WTC11 (cell line): ENCODE data around the gene PIGK. TPM values are rescaled to one million over a fixed set of nuclear protein-coding genes. Genes with fewer than 3 reads are reported as not detected.

Experiments used
- ATAC-seq: fragments of 200-7000 bp; cut with Tn5 transposase; 2 replicates; pipeline ENCODE4 v1.10.0; 2021; ENCODE audit warnings: mild to moderate bottlenecking, moderate library complexity
- CTCF ChIA-PET: fragments of 300-600 bp; sonication (Branson Sonifier 250); formaldehyde crosslinking; loops from one replicate; lab custom pipeline; 2021; ENCODE audit warnings: antibody characterized with exemption; lab: Charles Lee
- POLR2A ChIA-PET: fragments of 350-600 bp; sonication (Branson Sonifier 250); formaldehyde crosslinking; loops from one replicate; lab custom pipeline; 2021; ENCODE audit warnings: antibody characterized with exemption; lab: Charles Lee
- DNase-seq: peaks from one replicate; pipeline ENCODE4 v3.0.0; 2021; ENCODE audit warnings: low spot score
- H3K27ac Mint-ChIP-seq: 2 replicates; pipeline ENCODE4 v1.8.0; 2021; ENCODE audit warnings: mixed read lengths
- H3K27me3 Mint-ChIP-seq: 2 replicates; pipeline ENCODE4 v1.8.0; 2021; ENCODE audit warnings: low read depth, mild to moderate bottlenecking, moderate library complexity, mixed read lengths
- H3K36me3 Mint-ChIP-seq: 2 replicates; pipeline ENCODE4 v1.8.0; 2021; ENCODE audit warnings: mixed read lengths
- H3K4me1 Mint-ChIP-seq: 2 replicates; pipeline ENCODE4 v1.8.0; 2022; ENCODE audit warnings: mixed read lengths
- H3K4me3 Mint-ChIP-seq: 2 replicates; pipeline ENCODE4 v1.8.0; 2021; ENCODE audit warnings: mild to moderate bottlenecking, moderate library complexity, mixed read lengths
- H3K9me3 Mint-ChIP-seq: 2 replicates; pipeline ENCODE4 v1.8.0; 2021; ENCODE audit warnings: mixed read lengths
- FOXP1 ChIP-seq: sonication (generic); formaldehyde crosslinking; IDR thresholded peaks from 2 replicates; pipeline ENCODE4 v1.8.0; 2022; ENCODE audit warnings: missing genetic modification reagents, mild to moderate bottlenecking, moderate library complexity, borderline replicate concordance
- GABPB1 ChIP-seq: sonication (generic); formaldehyde crosslinking; IDR thresholded peaks from 2 replicates; pipeline ENCODE4 v1.8.1; 2023; ENCODE audit warnings: mild to moderate bottlenecking, missing genetic modification reagents
- GTF2I ChIP-seq: fragments of 250-450 bp; sonication (Bioruptor Pico); conservative IDR thresholded peaks from 2 replicates; pipeline ENCODE4 v1.4.0; 2021; ENCODE audit warnings: mild to moderate bottlenecking
- IRF2 ChIP-seq: sonication (generic); formaldehyde crosslinking; IDR thresholded peaks from 2 replicates; pipeline ENCODE4 v1.8.0; 2022; ENCODE audit warnings: low read depth, missing genetic modification reagents, borderline replicate concordance
- NFE2L1 ChIP-seq: sonication (generic); formaldehyde crosslinking; IDR thresholded peaks from 2 replicates; pipeline ENCODE4 v1.8.1; 2023; ENCODE audit warnings: missing genetic modification reagents
- SMAD3 ChIP-seq: sonication (generic); formaldehyde crosslinking; IDR thresholded peaks from 2 replicates; pipeline ENCODE4 v1.8.0; 2022; ENCODE audit warnings: missing genetic modification reagents, mild to moderate bottlenecking, borderline replicate concordance
- ZNF138 ChIP-seq: sonication (generic); formaldehyde crosslinking; conservative IDR thresholded peaks from 2 replicates; pipeline ENCODE4 v1.8.1; 2022; ENCODE audit warnings: mild to moderate bottlenecking, moderate library complexity, missing genetic modification reagents
- ZNF232 ChIP-seq: sonication (generic); formaldehyde crosslinking; IDR thresholded peaks from 2 replicates; pipeline ENCODE4 v1.8.0; 2022; ENCODE audit warnings: mild to moderate bottlenecking, missing genetic modification reagents
- ZNF317 ChIP-seq: sonication (generic); formaldehyde crosslinking; IDR thresholded peaks from 2 replicates; pipeline ENCODE4 v1.8.1; 2023; ENCODE audit warnings: low read depth, mild to moderate bottlenecking, moderate library complexity, missing genetic modification reagents, borderline replicate concordance
- total RNA-seq: library from RNA; stranded (reverse); gene quantifications from 3 replicates; pipeline ENCODE4 v1.2.3, GENCODE V29; 2021
- TF ChIP-seq, protein P1 (sequence below): sonication (generic); formaldehyde crosslinking; IDR thresholded peaks from 2 replicates; pipeline ENCODE4 v1.8.1; 2023; ENCODE audit warnings: mild to moderate bottlenecking, missing genetic modification reagents, borderline replicate concordance
- TF ChIP-seq, protein P2 (sequence below): sonication (generic); formaldehyde crosslinking; IDR thresholded peaks from 2 replicates; pipeline ENCODE4 v1.8.1; 2022; ENCODE audit warnings: mild to moderate bottlenecking, missing genetic modification reagents, moderate library complexity, borderline replicate concordance
- TF ChIP-seq, protein P3 (sequence below): fragments of 250-450 bp; sonication (Bioruptor Pico); IDR thresholded peaks from 2 replicates; pipeline ENCODE4 v1.9.0; 2021; ENCODE audit warnings: mild to moderate bottlenecking
- TF ChIP-seq, protein P4 (sequence below): sonication (generic); formaldehyde crosslinking; IDR thresholded peaks from 2 replicates; pipeline ENCODE4 v1.8.1; 2022; ENCODE audit warnings: mild to moderate bottlenecking, moderate library complexity, missing genetic modification reagents
- TF ChIP-seq, protein P5 (sequence below): sonication (generic); formaldehyde crosslinking; IDR thresholded peaks from 2 replicates; pipeline ENCODE4 v1.8.0; 2022; ENCODE audit warnings: mild to moderate bottlenecking, missing genetic modification reagents
- TF ChIP-seq, protein P6 (sequence below): sonication (generic); formaldehyde crosslinking; IDR thresholded peaks from 2 replicates; pipeline ENCODE4 v1.8.0; 2022; ENCODE audit warnings: mild to moderate bottlenecking, missing genetic modification reagents
- TF ChIP-seq, protein P7 (sequence below): sonication (generic); formaldehyde crosslinking; IDR thresholded peaks from 2 replicates; pipeline ENCODE4 v1.8.1; 2023; ENCODE audit warnings: mild to moderate bottlenecking, moderate library complexity, missing genetic modification reagents
- TF ChIP-seq, protein P8 (sequence below): sonication (generic); formaldehyde crosslinking; IDR thresholded peaks from 2 replicates; pipeline ENCODE4 v1.8.0; 2022; ENCODE audit warnings: missing genetic modification reagents

PIGK gene
- total RNA-seq, 1 experiment from 2014 or later: 20.5 TPM

DNA sequence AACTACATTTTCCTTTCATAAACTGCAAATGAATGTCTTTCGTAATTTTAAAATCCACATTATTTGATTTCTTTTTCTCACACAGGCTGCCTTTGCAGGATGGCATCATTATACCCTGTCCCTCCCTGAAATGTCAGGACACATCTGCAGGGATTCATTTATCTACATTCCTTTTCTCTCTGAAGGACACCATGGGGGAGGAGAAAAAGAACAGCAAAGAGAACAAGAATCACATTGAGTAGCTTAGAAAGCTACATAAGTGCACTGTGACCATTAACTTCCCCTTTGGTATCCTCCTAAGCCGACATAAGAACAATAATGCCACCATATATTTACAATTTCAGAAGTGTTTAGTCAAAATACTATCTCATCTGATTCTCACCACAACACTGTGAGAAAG is 129.5 kb downstream of the PIGK start:
- Mint-ChIP-seq H3K9me3 (no peaks in the 10 kb centered on the region), H3K27ac (no peak overlapping the region), H3K4me3 (no peak overlapping the region), H3K27me3 (no peaks in the 10 kb centered on the region), H3K4me1 (peaks cover 17% of the 10 kb centered on the region), H3K36me3 (no peaks in the 10 kb centered on the region)
- CTCF ChIA-PET: interaction anchor here (1.0 kb wide), 1 partner anchor 936 kb away, joined by 3 read pairs; no protein-coding TSS in a partner anchor
- TF ChIP-seq ZNF317 (CRISPR knock-in tag) (no peak), NFE2L1 (CRISPR knock-in tag) (no peak)
- POLR2A ChIA-PET: no interaction called here
- no peak for DNase-seq
- ATAC-seq: no peak

DNA sequence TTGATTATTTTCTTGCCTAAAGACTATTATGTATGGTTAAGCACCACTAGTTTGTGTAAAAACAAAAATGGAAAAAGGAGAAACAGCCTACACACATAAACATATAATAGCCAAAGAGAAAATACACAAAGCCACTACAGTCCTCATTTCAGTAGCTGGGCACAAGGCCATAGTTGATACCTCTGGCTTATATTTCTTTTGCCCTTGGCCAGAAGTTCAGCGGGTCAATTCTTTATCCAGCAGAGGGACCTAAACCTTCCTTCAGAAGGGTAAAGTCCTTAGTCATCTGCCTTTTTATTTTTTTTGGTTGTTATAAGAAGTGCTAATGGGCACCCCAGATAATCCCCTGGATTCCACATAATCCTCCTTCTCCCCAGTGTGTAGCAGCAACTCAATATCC is 134.1 kb downstream of the PIGK start:
- ChIA-PET CTCF (interaction anchor here (0.6 to 1.0 kb wide), 2 partner anchors 11 to 76 kb away, joined by 3 to 4 read pairs; no protein-coding TSS in a partner anchor), POLR2A (no interaction called here)
- Mint-ChIP-seq H3K36me3 (0 out of 2 replicates have a peak, but pooled peaks cover 4% of the 10 kb centered on the region), H3K9me3 (peaks cover 5% of the 10 kb centered on the region), H3K27ac (no peak overlapping the region), H3K4me3 (no peak overlapping the region), H3K4me1 (peaks cover 48% of the 10 kb centered on the region), H3K27me3 (no peaks in the 10 kb centered on the region)
- ATAC-seq (no peak), DNase-seq (no peak)
- no peak for TF ChIP-seq FOXP1 (CRISPR knock-in tag)
- TF ChIP-seq, protein P1, sequence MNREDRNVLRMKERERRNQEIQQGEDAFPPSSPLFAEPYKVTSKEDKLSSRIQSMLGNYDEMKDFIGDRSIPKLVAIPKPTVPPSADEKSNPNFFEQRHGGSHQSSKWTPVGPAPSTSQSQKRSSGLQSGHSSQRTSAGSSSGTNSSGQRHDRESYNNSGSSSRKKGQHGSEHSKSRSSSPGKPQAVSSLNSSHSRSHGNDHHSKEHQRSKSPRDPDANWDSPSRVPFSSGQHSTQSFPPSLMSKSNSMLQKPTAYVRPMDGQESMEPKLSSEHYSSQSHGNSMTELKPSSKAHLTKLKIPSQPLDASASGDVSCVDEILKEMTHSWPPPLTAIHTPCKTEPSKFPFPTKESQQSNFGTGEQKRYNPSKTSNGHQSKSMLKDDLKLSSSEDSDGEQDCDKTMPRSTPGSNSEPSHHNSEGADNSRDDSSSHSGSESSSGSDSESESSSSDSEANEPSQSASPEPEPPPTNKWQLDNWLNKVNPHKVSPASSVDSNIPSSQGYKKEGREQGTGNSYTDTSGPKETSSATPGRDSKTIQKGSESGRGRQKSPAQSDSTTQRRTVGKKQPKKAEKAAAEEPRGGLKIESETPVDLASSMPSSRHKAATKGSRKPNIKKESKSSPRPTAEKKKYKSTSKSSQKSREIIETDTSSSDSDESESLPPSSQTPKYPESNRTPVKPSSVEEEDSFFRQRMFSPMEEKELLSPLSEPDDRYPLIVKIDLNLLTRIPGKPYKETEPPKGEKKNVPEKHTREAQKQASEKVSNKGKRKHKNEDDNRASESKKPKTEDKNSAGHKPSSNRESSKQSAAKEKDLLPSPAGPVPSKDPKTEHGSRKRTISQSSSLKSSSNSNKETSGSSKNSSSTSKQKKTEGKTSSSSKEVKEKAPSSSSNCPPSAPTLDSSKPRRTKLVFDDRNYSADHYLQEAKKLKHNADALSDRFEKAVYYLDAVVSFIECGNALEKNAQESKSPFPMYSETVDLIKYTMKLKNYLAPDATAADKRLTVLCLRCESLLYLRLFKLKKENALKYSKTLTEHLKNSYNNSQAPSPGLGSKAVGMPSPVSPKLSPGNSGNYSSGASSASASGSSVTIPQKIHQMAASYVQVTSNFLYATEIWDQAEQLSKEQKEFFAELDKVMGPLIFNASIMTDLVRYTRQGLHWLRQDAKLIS (CRISPR knock-in tag): no peak
- TF ChIP-seq ZNF232 (CRISPR knock-in tag): no peak
- TF ChIP-seq GABPB1 (CRISPR knock-in tag): no peak
- TF ChIP-seq, protein P2, sequence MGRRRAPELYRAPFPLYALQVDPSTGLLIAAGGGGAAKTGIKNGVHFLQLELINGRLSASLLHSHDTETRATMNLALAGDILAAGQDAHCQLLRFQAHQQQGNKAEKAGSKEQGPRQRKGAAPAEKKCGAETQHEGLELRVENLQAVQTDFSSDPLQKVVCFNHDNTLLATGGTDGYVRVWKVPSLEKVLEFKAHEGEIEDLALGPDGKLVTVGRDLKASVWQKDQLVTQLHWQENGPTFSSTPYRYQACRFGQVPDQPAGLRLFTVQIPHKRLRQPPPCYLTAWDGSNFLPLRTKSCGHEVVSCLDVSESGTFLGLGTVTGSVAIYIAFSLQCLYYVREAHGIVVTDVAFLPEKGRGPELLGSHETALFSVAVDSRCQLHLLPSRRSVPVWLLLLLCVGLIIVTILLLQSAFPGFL (CRISPR knock-in tag): no peak
- TF ChIP-seq, protein P3, sequence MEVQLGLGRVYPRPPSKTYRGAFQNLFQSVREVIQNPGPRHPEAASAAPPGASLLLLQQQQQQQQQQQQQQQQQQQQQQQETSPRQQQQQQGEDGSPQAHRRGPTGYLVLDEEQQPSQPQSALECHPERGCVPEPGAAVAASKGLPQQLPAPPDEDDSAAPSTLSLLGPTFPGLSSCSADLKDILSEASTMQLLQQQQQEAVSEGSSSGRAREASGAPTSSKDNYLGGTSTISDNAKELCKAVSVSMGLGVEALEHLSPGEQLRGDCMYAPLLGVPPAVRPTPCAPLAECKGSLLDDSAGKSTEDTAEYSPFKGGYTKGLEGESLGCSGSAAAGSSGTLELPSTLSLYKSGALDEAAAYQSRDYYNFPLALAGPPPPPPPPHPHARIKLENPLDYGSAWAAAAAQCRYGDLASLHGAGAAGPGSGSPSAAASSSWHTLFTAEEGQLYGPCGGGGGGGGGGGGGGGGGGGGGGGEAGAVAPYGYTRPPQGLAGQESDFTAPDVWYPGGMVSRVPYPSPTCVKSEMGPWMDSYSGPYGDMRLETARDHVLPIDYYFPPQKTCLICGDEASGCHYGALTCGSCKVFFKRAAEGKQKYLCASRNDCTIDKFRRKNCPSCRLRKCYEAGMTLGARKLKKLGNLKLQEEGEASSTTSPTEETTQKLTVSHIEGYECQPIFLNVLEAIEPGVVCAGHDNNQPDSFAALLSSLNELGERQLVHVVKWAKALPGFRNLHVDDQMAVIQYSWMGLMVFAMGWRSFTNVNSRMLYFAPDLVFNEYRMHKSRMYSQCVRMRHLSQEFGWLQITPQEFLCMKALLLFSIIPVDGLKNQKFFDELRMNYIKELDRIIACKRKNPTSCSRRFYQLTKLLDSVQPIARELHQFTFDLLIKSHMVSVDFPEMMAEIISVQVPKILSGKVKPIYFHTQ (CRISPR knock-in tag): no peak
- TF ChIP-seq ZNF138 (CRISPR knock-in tag): no peak
- TF ChIP-seq GTF2I: no peak
- TF ChIP-seq, protein P4, sequence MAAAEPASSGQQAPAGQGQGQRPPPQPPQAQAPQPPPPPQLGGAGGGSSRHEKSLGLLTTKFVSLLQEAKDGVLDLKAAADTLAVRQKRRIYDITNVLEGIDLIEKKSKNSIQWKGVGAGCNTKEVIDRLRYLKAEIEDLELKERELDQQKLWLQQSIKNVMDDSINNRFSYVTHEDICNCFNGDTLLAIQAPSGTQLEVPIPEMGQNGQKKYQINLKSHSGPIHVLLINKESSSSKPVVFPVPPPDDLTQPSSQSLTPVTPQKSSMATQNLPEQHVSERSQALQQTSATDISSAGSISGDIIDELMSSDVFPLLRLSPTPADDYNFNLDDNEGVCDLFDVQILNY (CRISPR knock-in tag): no peak
- TF ChIP-seq, protein P5, sequence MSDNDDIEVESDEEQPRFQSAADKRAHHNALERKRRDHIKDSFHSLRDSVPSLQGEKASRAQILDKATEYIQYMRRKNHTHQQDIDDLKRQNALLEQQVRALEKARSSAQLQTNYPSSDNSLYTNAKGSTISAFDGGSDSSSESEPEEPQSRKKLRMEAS: no peak
- TF ChIP-seq, protein P6, sequence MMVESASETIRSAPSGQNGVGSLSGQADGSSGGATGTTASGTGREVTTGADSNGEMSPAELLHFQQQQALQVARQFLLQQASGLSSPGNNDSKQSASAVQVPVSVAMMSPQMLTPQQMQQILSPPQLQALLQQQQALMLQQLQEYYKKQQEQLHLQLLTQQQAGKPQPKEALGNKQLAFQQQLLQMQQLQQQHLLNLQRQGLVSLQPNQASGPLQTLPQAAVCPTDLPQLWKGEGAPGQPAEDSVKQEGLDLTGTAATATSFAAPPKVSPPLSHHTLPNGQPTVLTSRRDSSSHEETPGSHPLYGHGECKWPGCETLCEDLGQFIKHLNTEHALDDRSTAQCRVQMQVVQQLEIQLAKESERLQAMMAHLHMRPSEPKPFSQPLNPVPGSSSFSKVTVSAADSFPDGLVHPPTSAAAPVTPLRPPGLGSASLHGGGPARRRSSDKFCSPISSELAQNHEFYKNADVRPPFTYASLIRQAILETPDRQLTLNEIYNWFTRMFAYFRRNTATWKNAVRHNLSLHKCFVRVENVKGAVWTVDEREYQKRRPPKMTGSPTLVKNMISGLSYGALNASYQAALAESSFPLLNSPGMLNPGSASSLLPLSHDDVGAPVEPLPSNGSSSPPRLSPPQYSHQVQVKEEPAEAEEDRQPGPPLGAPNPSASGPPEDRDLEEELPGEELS (CRISPR knock-in tag): no peak
- TF ChIP-seq, protein P7, sequence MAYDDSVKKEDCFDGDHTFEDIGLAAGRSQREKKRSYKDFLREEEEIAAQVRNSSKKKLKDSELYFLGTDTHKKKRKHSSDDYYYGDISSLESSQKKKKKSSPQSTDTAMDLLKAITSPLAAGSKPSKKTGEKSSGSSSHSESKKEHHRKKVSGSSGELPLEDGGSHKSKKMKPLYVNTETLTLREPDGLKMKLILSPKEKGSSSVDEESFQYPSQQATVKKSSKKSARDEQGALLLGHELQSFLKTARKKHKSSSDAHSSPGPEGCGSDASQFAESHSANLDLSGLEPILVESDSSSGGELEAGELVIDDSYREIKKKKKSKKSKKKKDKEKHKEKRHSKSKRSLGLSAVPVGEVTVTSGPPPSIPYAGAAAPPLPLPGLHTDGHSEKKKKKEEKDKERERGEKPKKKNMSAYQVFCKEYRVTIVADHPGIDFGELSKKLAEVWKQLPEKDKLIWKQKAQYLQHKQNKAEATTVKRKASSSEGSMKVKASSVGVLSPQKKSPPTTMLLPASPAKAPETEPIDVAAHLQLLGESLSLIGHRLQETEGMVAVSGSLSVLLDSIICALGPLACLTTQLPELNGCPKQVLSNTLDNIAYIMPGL: no peak
- no peak for TF ChIP-seq IRF2
- TF ChIP-seq SMAD3 (CRISPR knock-in tag): no peak
- no peak for TF ChIP-seq ZNF317 (CRISPR knock-in tag)
- TF ChIP-seq, protein P8, sequence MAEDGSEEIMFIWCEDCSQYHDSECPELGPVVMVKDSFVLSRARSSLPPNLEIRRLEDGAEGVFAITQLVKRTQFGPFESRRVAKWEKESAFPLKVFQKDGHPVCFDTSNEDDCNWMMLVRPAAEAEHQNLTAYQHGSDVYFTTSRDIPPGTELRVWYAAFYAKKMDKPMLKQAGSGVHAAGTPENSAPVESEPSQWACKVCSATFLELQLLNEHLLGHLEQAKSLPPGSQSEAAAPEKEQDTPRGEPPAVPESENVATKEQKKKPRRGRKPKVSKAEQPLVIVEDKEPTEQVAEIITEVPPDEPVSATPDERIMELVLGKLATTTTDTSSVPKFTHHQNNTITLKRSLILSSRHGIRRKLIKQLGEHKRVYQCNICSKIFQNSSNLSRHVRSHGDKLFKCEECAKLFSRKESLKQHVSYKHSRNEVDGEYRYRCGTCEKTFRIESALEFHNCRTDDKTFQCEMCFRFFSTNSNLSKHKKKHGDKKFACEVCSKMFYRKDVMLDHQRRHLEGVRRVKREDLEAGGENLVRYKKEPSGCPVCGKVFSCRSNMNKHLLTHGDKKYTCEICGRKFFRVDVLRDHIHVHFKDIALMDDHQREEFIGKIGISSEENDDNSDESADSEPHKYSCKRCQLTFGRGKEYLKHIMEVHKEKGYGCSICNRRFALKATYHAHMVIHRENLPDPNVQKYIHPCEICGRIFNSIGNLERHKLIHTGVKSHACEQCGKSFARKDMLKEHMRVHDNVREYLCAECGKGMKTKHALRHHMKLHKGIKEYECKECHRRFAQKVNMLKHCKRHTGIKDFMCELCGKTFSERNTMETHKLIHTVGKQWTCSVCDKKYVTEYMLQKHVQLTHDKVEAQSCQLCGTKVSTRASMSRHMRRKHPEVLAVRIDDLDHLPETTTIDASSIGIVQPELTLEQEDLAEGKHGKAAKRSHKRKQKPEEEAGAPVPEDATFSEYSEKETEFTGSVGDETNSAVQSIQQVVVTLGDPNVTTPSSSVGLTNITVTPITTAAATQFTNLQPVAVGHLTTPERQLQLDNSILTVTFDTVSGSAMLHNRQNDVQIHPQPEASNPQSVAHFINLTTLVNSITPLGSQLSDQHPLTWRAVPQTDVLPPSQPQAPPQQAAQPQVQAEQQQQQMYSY: no peak
- TF ChIP-seq NFE2L1 (CRISPR knock-in tag): no peak
